Measurements from ENCODE around the gene ANKRD44.
"Not testable (repeated sequence)": the region's sequence is repeated elsewhere in the genome, so short reads cannot be mapped to it uniquely, and the experiment has no call there.

ANKRD44 gene

GRCh38 chr2:197348721-197349360 lies 38.3 kb upstream of the ANKRD44 start:
- Histone ChIP-seq H3K23ac (ENCODE audit: low read length) (no peak overlapping the region), H2BK5ac (ENCODE audit: low read depth, low read length, poor library complexity) (no peak overlapping the region), H3K9me3 (ENCODE audit: insufficient read depth, low read depth, low read length) (no peaks in the 10 kb centered on the region), H3K18ac (ENCODE audit: low read length) (no peak overlapping the region), H3K4me2 (ENCODE audit: low read length) (no peak overlapping the region), H3K14ac (ENCODE audit: low read length) (no peak overlapping the region), H4K8ac (ENCODE audit: low read depth, low read length) (no peak overlapping the region), H4K12ac (ENCODE audit: low read depth, low read length) (no peak overlapping the region), H3K79me1 (ENCODE audit: low read length) (no peaks in the 10 kb centered on the region), H3K27me3 (ENCODE audit: insufficient read depth, low read length) (no peaks in the 10 kb centered on the region), H3K4ac (ENCODE audit: low read depth, low read length) (no peak overlapping the region), H2BK12ac (ENCODE audit: low read length) (no peak overlapping the region), H3K4me1 (ENCODE audit: control insufficient read depth in 1 of 2, insufficient read depth in 2 of 2, low read length in 2 of 2) (no peaks in the 10 kb centered on the region), H2AK5ac (ENCODE audit: low read length) (no peak overlapping the region), H4K91ac (ENCODE audit: low read depth, low read length) (no peak overlapping the region), H3K27ac (ENCODE audit: low read depth, low read length) (no peak overlapping the region), H3K36me3 (ENCODE audit: control insufficient read depth in 1 of 2, insufficient read depth in 2 of 2, low read length in 2 of 2) (no peaks in the 10 kb centered on the region), H2BK120ac (ENCODE audit: insufficient read depth, low read length, poor library complexity) (no peak overlapping the region), H3K9ac (ENCODE audit: low read length) (no peak overlapping the region), H3K4me3 (ENCODE audit: low read depth, low read length) (no peak overlapping the region), H3K79me2 (ENCODE audit: control insufficient read depth, insufficient read depth, low read length, poor library complexity) (no peaks in the 10 kb centered on the region), H2AFZ (ENCODE audit: insufficient read depth, low read length, poor library complexity) (no peak overlapping the region)
- WGBS (ENCODE audit: extremely low coverage, insufficient coverage, insufficient read length), result no CpG with 5 or more reads among the region's 5 CpGs
- no peak for DNase-seq

- Histone ChIP-seq H3K18ac (ENCODE audit: low read length) (no peak overlapping the region), H3K14ac (ENCODE audit: low read length) (no peak overlapping the region), H2BK12ac (ENCODE audit: low read length) (no peak overlapping the region)
These were observed 35.3 kb upstream of the ANKRD44 start for GRCh38 chr2:197345846-197346370.

DNA sequence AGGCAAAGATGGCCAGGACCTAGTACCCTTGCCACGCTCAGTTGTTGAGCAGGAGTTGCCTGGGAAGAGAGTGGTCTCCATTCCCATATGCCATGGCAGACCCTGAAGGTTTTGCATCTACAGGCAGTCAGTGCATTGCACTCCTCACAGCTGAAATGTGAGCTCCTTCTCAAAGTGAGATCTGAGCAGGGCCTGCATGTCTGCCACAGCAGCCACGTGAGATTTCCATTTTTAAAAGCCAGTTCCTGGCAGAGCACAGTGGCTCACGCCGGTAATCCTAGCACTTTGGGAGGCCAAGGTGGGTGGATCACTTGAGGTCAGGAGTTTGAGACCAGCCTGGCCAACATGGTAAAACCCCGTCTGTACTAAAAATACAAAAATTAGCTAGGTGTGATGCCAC lies 33.4 kb upstream of the ANKRD44 start:
- H2AFZ ChIP-seq (ENCODE audit: insufficient read depth, low read length, poor library complexity); H3K27ac ChIP-seq (ENCODE audit: low read depth, low read length); H3K79me1 ChIP-seq (ENCODE audit: low read length); H3K4me2 ChIP-seq (ENCODE audit: low read length); H3K4me1 ChIP-seq (ENCODE audit: control insufficient read depth in 1 of 2, insufficient read depth in 2 of 2, low read length in 2 of 2); H3K36me3 ChIP-seq (ENCODE audit: control insufficient read depth in 1 of 2, insufficient read depth in 2 of 2, low read length in 2 of 2); H2AK5ac ChIP-seq (ENCODE audit: low read length); H3K9me3 ChIP-seq (ENCODE audit: insufficient read depth, low read depth, low read length); H2BK120ac ChIP-seq (ENCODE audit: insufficient read depth, low read length, poor library complexity); H4K91ac ChIP-seq (ENCODE audit: low read depth, low read length); H3K27me3 ChIP-seq (ENCODE audit: insufficient read depth, low read length); H4K8ac ChIP-seq (ENCODE audit: low read depth, low read length); H3K4me3 ChIP-seq (ENCODE audit: low read depth, low read length); H2BK12ac ChIP-seq (ENCODE audit: low read length); H3K18ac ChIP-seq (ENCODE audit: low read length); H4K12ac ChIP-seq (ENCODE audit: low read depth, low read length); H2BK5ac ChIP-seq (ENCODE audit: low read depth, low read length, poor library complexity); DNase-seq; H3K14ac ChIP-seq (ENCODE audit: low read length); H3K23ac ChIP-seq (ENCODE audit: low read length); H3K4ac ChIP-seq (ENCODE audit: low read depth, low read length); H3K79me2 ChIP-seq (ENCODE audit: control insufficient read depth, insufficient read depth, low read length, poor library complexity): not testable (repeated sequence)
- H3K9ac ChIP-seq (ENCODE audit: low read length), result peak overlapping the region; percentile 12
- no CpG with 5 or more reads among the region's 5 CpGs for WGBS (ENCODE audit: extremely low coverage, insufficient coverage, insufficient read length)

More at GRCh38 chr2:197345846-197346370, 35.3 kb upstream of the ANKRD44 start:
- no peak overlapping the region for H4K8ac ChIP-seq (ENCODE audit: low read depth, low read length)
- H2AFZ ChIP-seq (ENCODE audit: insufficient read depth, low read length, poor library complexity), result no peak overlapping the region
- no peak overlapping the region for H2BK120ac ChIP-seq (ENCODE audit: insufficient read depth, low read length, poor library complexity)
- DNase-seq, result peak in 1 of 2 donors; percentile 9
- H3K27ac ChIP-seq (ENCODE audit: low read depth, low read length), result no peak overlapping the region
- no peak overlapping the region for H3K9ac ChIP-seq (ENCODE audit: low read length)
- H3K4me3 ChIP-seq (ENCODE audit: low read depth, low read length), result no peak overlapping the region
- no peaks in the 10 kb centered on the region for H3K4me1 ChIP-seq (ENCODE audit: control insufficient read depth in 1 of 2, insufficient read depth in 2 of 2, low read length in 2 of 2)
- no peak overlapping the region for H4K12ac ChIP-seq (ENCODE audit: low read depth, low read length)
- no peaks in the 10 kb centered on the region for H3K36me3 ChIP-seq (ENCODE audit: control insufficient read depth in 1 of 2, insufficient read depth in 2 of 2, low read length in 2 of 2)
- no peaks in the 10 kb centered on the region for H3K79me1 ChIP-seq (ENCODE audit: low read length)
- H3K79me2 ChIP-seq (ENCODE audit: control insufficient read depth, insufficient read depth, low read length, poor library complexity), result no peaks in the 10 kb centered on the region
- H2BK5ac ChIP-seq (ENCODE audit: low read depth, low read length, poor library complexity), result no peak overlapping the region
- no peak overlapping the region for H2AK5ac ChIP-seq (ENCODE audit: low read length)
- no peaks in the 10 kb centered on the region for H3K9me3 ChIP-seq (ENCODE audit: insufficient read depth, low read depth, low read length)
- no peak overlapping the region for H3K4ac ChIP-seq (ENCODE audit: low read depth, low read length)
- WGBS (ENCODE audit: extremely low coverage, insufficient coverage, insufficient read length), result no CpG with 5 or more reads among the region's 5 CpGs
- no peak overlapping the region for H3K23ac ChIP-seq (ENCODE audit: low read length)
- H4K91ac ChIP-seq (ENCODE audit: low read depth, low read length), result no peak overlapping the region
- H3K27me3 ChIP-seq (ENCODE audit: insufficient read depth, low read length), result no peaks in the 10 kb centered on the region
- no peak overlapping the region for H3K4me2 ChIP-seq (ENCODE audit: low read length)

GRCh38 chr2:197340591-197340990 lies 30.0 kb upstream of the ANKRD44 start:
- Histone ChIP-seq H3K18ac (ENCODE audit: low read length) (no peak overlapping the region), H3K14ac (ENCODE audit: low read length) (no peak overlapping the region), H3K79me1 (ENCODE audit: low read length) (no peaks in the 10 kb centered on the region), H3K23ac (ENCODE audit: low read length) (no peak overlapping the region), H3K27ac (ENCODE audit: low read depth, low read length) (no peak overlapping the region), H3K4ac (ENCODE audit: low read depth, low read length) (no peak overlapping the region), H3K27me3 (ENCODE audit: insufficient read depth, low read length) (no peaks in the 10 kb centered on the region), H2AFZ (ENCODE audit: insufficient read depth, low read length, poor library complexity) (no peak overlapping the region), H2BK5ac (ENCODE audit: low read depth, low read length, poor library complexity) (no peak overlapping the region), H4K91ac (ENCODE audit: low read depth, low read length) (no peak overlapping the region), H2AK5ac (ENCODE audit: low read length) (no peak overlapping the region), H3K4me2 (ENCODE audit: low read length) (no peak overlapping the region), H3K36me3 (ENCODE audit: control insufficient read depth in 1 of 2, insufficient read depth in 2 of 2, low read length in 2 of 2) (no peaks in the 10 kb centered on the region), H2BK12ac (ENCODE audit: low read length) (no peak overlapping the region), H3K9me3 (ENCODE audit: insufficient read depth, low read depth, low read length) (no peaks in the 10 kb centered on the region), H3K4me1 (ENCODE audit: control insufficient read depth in 1 of 2, insufficient read depth in 2 of 2, low read length in 2 of 2) (no peaks in the 10 kb centered on the region), H2BK120ac (ENCODE audit: insufficient read depth, low read length, poor library complexity) (no peak overlapping the region), H4K8ac (ENCODE audit: low read depth, low read length) (no peak overlapping the region), H4K12ac (ENCODE audit: low read depth, low read length) (no peak overlapping the region), H3K9ac (ENCODE audit: low read length) (no peak overlapping the region), H3K79me2 (ENCODE audit: control insufficient read depth, insufficient read depth, low read length, poor library complexity) (no peaks in the 10 kb centered on the region), H3K4me3 (ENCODE audit: low read depth, low read length) (no peak overlapping the region)
- WGBS (ENCODE audit: extremely low coverage, insufficient coverage, insufficient read length), result no CpG with 5 or more reads among the region's 5 CpGs
- DNase-seq, result no peak

Data from trophoblast cell (in vitro differentiated cells and primary cell).